HG03565 (cell line): ENCODE results near the gene CAMK2D.
"Not testable (repeated sequence)": the region's sequence is repeated elsewhere in the genome, so short reads cannot be mapped to it uniquely, and the experiment has no call there.

ENCODE experiments used
- ATAC-seq: cut with Tn5 transposase; IDR thresholded peaks from one replicate; pipeline ENCODE4 v1.9.1; 2021; ENCODE audit warnings: mild to moderate bottlenecking, moderate library complexity; ENCODE audit not compliant: unreplicated experiment

The CAMK2D gene

GRCh38 chr4:113763923-113764322 lies 2.4 kb upstream of the CAMK2D start:
- ATAC-seq = not testable (repeated sequence)

- ATAC-seq = no peak
Measured at GRCh38 chr4:113763029-113763285, 1.4 kb upstream of the CAMK2D start.

GRCh38 chr4:113762186-113763028 lies 869 bp upstream of the CAMK2D start:
- peak; percentile 60 for ATAC-seq

- ATAC-seq = peak; percentile 9
Measured at GRCh38 chr4:113760795-113761619, 531 bp downstream of the CAMK2D start.

GRCh38 chr4:113760094-113760794 lies 1.3 kb downstream of the CAMK2D start:
- no peak for ATAC-seq

GRCh38 chr4:113759696-113760093 lies 1.8 kb downstream of the CAMK2D start:
- no peak for ATAC-seq

- ATAC-seq = no peak
Measured at GRCh38 chr4:113758372-113758771, 3.2 kb downstream of the CAMK2D start.

GRCh38 chr4:113757486-113757885 lies 4.1 kb downstream of the CAMK2D start:
- ATAC-seq = no peak

- ATAC-seq = peak; percentile 89
Measured at GRCh38 chr4:113756005-113756410, 5.5 kb downstream of the CAMK2D start.

- no peak for ATAC-seq
Measured at GRCh38 chr4:113750734-113751133, 10.8 kb downstream of the CAMK2D start.

- ATAC-seq = no peak
Measured at GRCh38 chr4:113750296-113750695, 11.2 kb downstream of the CAMK2D start.

- ATAC-seq = no peak
Measured at GRCh38 chr4:113749178-113749577, 12.4 kb downstream of the CAMK2D start.

GRCh38 chr4:113747949-113748348 lies 13.6 kb downstream of the CAMK2D start:
- ATAC-seq = no peak

- no peak for ATAC-seq
Measured at GRCh38 chr4:113745711-113746110, 15.8 kb downstream of the CAMK2D start.

GRCh38 chr4:113744667-113745240 lies 16.8 kb downstream of the CAMK2D start:
- ATAC-seq = no peak

- ATAC-seq = no peak
Measured at GRCh38 chr4:113743690-113744089, 17.8 kb downstream of the CAMK2D start.

GRCh38 chr4:113742643-113743042 lies 18.9 kb downstream of the CAMK2D start:
- ATAC-seq = no peak

GRCh38 chr4:113741956-113742355 lies 19.6 kb downstream of the CAMK2D start:
- ATAC-seq = no peak

- no peak for ATAC-seq
Measured at GRCh38 chr4:113740857-113741379, 20.6 kb downstream of the CAMK2D start.

- no peak for ATAC-seq
Measured at GRCh38 chr4:113739197-113739596, 22.3 kb downstream of the CAMK2D start.

- ATAC-seq = no peak
Measured at GRCh38 chr4:113738251-113738650, 23.3 kb downstream of the CAMK2D start.
